H9 (cell line): Measurements from ENCODE around the gene KCNIP1. TPM values are rescaled to one million over a fixed set of nuclear protein-coding genes. Genes with fewer than 3 reads are reported as not detected.

Experiments
- DNase-seq: peaks from one replicate; pipeline ENCODE4 v3.0.0-alpha.2; 2017
- H2AFZ ChIP-seq: one replicate; pipeline ENCODE4 v1.6.1; 2013; ENCODE audit warnings: mild to moderate bottlenecking, low read length, control low read depth, moderate library complexity
- H2AK5ac ChIP-seq: 2 replicates; pipeline ENCODE4 v1.6.1; 2013; ENCODE audit warnings: low read length, control low read depth, mixed read lengths; ENCODE audit not compliant: insufficient read length
- H2BK120ac ChIP-seq: one replicate; pipeline ENCODE4 v1.6.1; 2013; ENCODE audit warnings: low read depth, mild to moderate bottlenecking, low read length, control low read depth, inconsistent platforms; ENCODE audit not compliant: poor library complexity, severe bottlenecking
- H2BK12ac ChIP-seq: 2 replicates; pipeline ENCODE4 v1.6.1; 2013; ENCODE audit warnings: low read length, control low read depth, mixed read lengths, low read depth; ENCODE audit not compliant: insufficient read length
- H2BK15ac ChIP-seq: 2 replicates; pipeline ENCODE4 v1.6.1; 2013; ENCODE audit warnings: low read depth, low read length, control low read depth
- H2BK20ac ChIP-seq: one replicate; pipeline ENCODE4 v1.6.1; 2013; ENCODE audit warnings: low read depth, mild to moderate bottlenecking, low read length, control low read depth, inconsistent platforms; ENCODE audit not compliant: poor library complexity, severe bottlenecking
- H2BK5ac ChIP-seq: 2 replicates; pipeline ENCODE4 v1.6.1; 2013; ENCODE audit warnings: low read length, control low read depth, mixed read lengths; ENCODE audit not compliant: insufficient read length
- H3K14ac ChIP-seq: 2 replicates; pipeline ENCODE4 v1.6.1; 2013; ENCODE audit warnings: low read length, control low read depth; ENCODE audit not compliant: insufficient read depth
- H3K18ac ChIP-seq: 2 replicates; pipeline ENCODE4 v1.6.1; 2013; ENCODE audit warnings: low read depth, mild to moderate bottlenecking, mixed read lengths, low read length, control low read depth; ENCODE audit not compliant: insufficient read length
- H3K23ac ChIP-seq: 2 replicates; pipeline ENCODE4 v1.6.1; 2013; ENCODE audit warnings: low read length, control low read depth, mixed read lengths, low read depth; ENCODE audit not compliant: insufficient read length
- H3K23me2 ChIP-seq: 2 replicates; pipeline ENCODE4 v1.6.1; 2013; ENCODE audit warnings: low read depth, mild to moderate bottlenecking, mixed read lengths, low read length, control low read depth; ENCODE audit not compliant: insufficient read length, poor library complexity, severe bottlenecking
- H3K27ac ChIP-seq: 2 replicates; pipeline ENCODE4 v1.5.1; 2013; ENCODE audit warnings: low read length, control low read depth, mixed read lengths, low read depth; ENCODE audit not compliant: insufficient read length
- H3K27me3 ChIP-seq: 2 replicates; pipeline ENCODE4 v1.6.1; 2013; ENCODE audit warnings: low read length, control low read depth, inconsistent platforms; ENCODE audit not compliant: insufficient read depth
- H3K4ac ChIP-seq: 2 replicates; pipeline ENCODE4 v1.6.1; 2013; ENCODE audit warnings: low read depth, mild to moderate bottlenecking, control low read depth, inconsistent platforms, low read length, moderate library complexity
- H3K4me1 ChIP-seq: 2 replicates; pipeline ENCODE4 v1.6.1; 2013; ENCODE audit warnings: low read length, control low read depth, inconsistent platforms; ENCODE audit not compliant: insufficient read depth
- H3K4me2 ChIP-seq: 2 replicates; pipeline ENCODE4 v1.6.1; 2013; ENCODE audit warnings: low read length, control low read depth, mixed read lengths; ENCODE audit not compliant: insufficient read length, insufficient read depth
- H3K56ac ChIP-seq: 2 replicates; pipeline ENCODE4 v1.6.1; 2013; ENCODE audit warnings: low read depth, mild to moderate bottlenecking, mixed read lengths, low read length, control low read depth; ENCODE audit not compliant: insufficient read length
- H3K79me1 ChIP-seq: 2 replicates; pipeline ENCODE4 v1.6.1; 2013; ENCODE audit warnings: low read depth, mild to moderate bottlenecking, moderate library complexity, low read length, control low read depth, inconsistent platforms; ENCODE audit not compliant: insufficient read depth, poor library complexity, severe bottlenecking
- H3K79me2 ChIP-seq: 2 replicates; pipeline ENCODE4 v1.6.1; 2013; ENCODE audit warnings: low read length, control low read depth, inconsistent platforms; ENCODE audit not compliant: insufficient read depth
- H3K9ac ChIP-seq: 2 replicates; pipeline ENCODE4 v1.6.1; 2013; ENCODE audit warnings: low read length, control low read depth, mixed read lengths; ENCODE audit not compliant: insufficient read length; ENCODE audit errors: extremely low read depth
- H3K9me3 ChIP-seq: one replicate; pipeline ENCODE4 v1.6.1; 2013; ENCODE audit warnings: low read depth, low read length, inconsistent platforms; ENCODE audit not compliant: control insufficient read depth
- H3T11ph ChIP-seq: one replicate; pipeline ENCODE4 v1.6.1; 2013; ENCODE audit warnings: mild to moderate bottlenecking, low read length, control low read depth, inconsistent platforms
- H4K20me1 ChIP-seq: one replicate; pipeline ENCODE4 v1.6.1; 2013; ENCODE audit not compliant: control insufficient read depth, insufficient read length, insufficient read depth
- H4K5ac ChIP-seq: 2 replicates; pipeline ENCODE4 v1.6.1; 2013; ENCODE audit warnings: low read depth, mild to moderate bottlenecking, mixed read lengths, low read length, control low read depth; ENCODE audit not compliant: insufficient read length
- H4K8ac ChIP-seq: replicated peaks from 2 replicates; pipeline ENCODE4 v1.6.1; 2013; ENCODE audit warnings: low read length, control low read depth, mixed read lengths, low read depth; ENCODE audit not compliant: insufficient read length
- H4K91ac ChIP-seq: 2 replicates; pipeline ENCODE4 v1.6.1; 2013; ENCODE audit warnings: low read depth, mild to moderate bottlenecking, moderate library complexity, mixed read lengths, low read length, control low read depth; ENCODE audit not compliant: insufficient read length
- H3K27ac Mint-ChIP-seq, 3 experiments: 2 replicates in 2 of 3; 3 replicates in 1 of 3; pipeline ENCODE4 v1.8.0; 2020 to 2021; ENCODE audit warnings: mixed read lengths in 3 of 3, mild to moderate bottlenecking in 1 of 3, moderate library complexity in 1 of 3
- H3K27me3 Mint-ChIP-seq: 2 replicates; pipeline ENCODE4 v1.8.0; 2021; ENCODE audit warnings: low read depth, mild to moderate bottlenecking, moderate library complexity, mixed read lengths
- H3K36me3 Mint-ChIP-seq, 3 experiments: 2 replicates in 2 of 3; 3 replicates in 1 of 3; pipeline ENCODE4 v1.8.0; 2020 to 2021; ENCODE audit warnings: low read depth in 3 of 3, mixed read lengths in 3 of 3; ENCODE audit not compliant: insufficient read depth in 1 of 3
- H3K4me1 Mint-ChIP-seq, 2 experiments: 2 replicates each; pipeline ENCODE4 v1.8.0; 2020; ENCODE audit warnings: mixed read lengths in 2 of 2
- H3K4me3 Mint-ChIP-seq, 2 experiments: 2 replicates in 1 of 2; 3 replicates in 1 of 2; pipeline ENCODE4 v1.8.0; 2020 to 2021; ENCODE audit warnings: mild to moderate bottlenecking in 2 of 2, mixed read lengths in 2 of 2, moderate library complexity in 1 of 2
- H3K9me3 Mint-ChIP-seq, 2 experiments: 2 replicates in 1 of 2; 3 replicates in 1 of 2; pipeline ENCODE4 v1.8.0; 2020; ENCODE audit warnings: mild to moderate bottlenecking in 2 of 2, mixed read lengths in 2 of 2, moderate library complexity in 1 of 2
- CTCF ChIP-seq: fragments of 200-600 bp; sonication (generic); conservative IDR thresholded peaks from 3 replicates; pipeline ENCODE4 v1.8.0; 2021; ENCODE audit warnings: antibody characterized with exemption, mild to moderate bottlenecking
- WGBS: extraction: QIAGEN DNeasy Blood & Tissue Kit; methylation state at CpG from one replicate; pipeline ENCODE4 v1.1.7; 2013; ENCODE audit warnings: missing lambda C conversion rate, low lambda C conversion rate, mixed read lengths; ENCODE audit not compliant: insufficient read length; ENCODE audit errors: extremely low coverage; 5-methylcytosine and 5-hydroxymethylcytosine counted together
- total RNA-seq: library from RNA; stranded (reverse); gene quantifications from 2 replicates; pipeline ENCODE4 v1.2.1, GENCODE V29; 2021

KCNIP1 gene
- total RNA-seq, 1 experiment from 2014 or later = 0.63 TPM

- no peaks in the 10 kb centered on the region for H3K4me1 ChIP-seq
- no peak overlapping the region for H3K27ac ChIP-seq
- H3K23me2 ChIP-seq = no peaks in the 10 kb centered on the region
- H2AK5ac ChIP-seq = no peak overlapping the region
- no peak overlapping the region for H2BK120ac ChIP-seq
- H3K9me3 ChIP-seq = no peaks in the 10 kb centered on the region
- no peak overlapping the region for H3K18ac ChIP-seq
- Mint-ChIP-seq H3K36me3 (no peaks in the 10 kb centered on the region), H3K27ac (no peak overlapping the region), H3K9me3 (no peaks in the 10 kb centered on the region), H3K4me3 (no peak overlapping the region), H3K27me3 (peaks cover 3% of the 10 kb centered on the region; the same call in 1 of the 2 replicates), H3K4me1 (peaks cover 9 to 12% of the 10 kb centered on the region in 2 experiments)
- H3K14ac ChIP-seq = no peak overlapping the region
- H2BK15ac ChIP-seq = no peak overlapping the region
- WGBS = no CpG with 5 or more reads among the region's 4 CpGs
- no peak overlapping the region for H3K4ac ChIP-seq
- H3K79me2 ChIP-seq = no peaks in the 10 kb centered on the region
- DNase-seq = no peak
- H3K79me1 ChIP-seq = no peaks in the 10 kb centered on the region
- no peak overlapping the region for H3K9ac ChIP-seq
- no peak overlapping the region for H3K23ac ChIP-seq
- no peak overlapping the region for H4K5ac ChIP-seq
- H3K4me2 ChIP-seq = no peak overlapping the region
- no peak overlapping the region for H2BK12ac ChIP-seq
- H3K56ac ChIP-seq = no peak overlapping the region
- no peaks in the 10 kb centered on the region for H3K27me3 ChIP-seq
- H4K8ac ChIP-seq = no peak overlapping the region
- no peak for TF ChIP-seq CTCF
- no peak overlapping the region for H2BK20ac ChIP-seq
- no peak overlapping the region for H3T11ph ChIP-seq
- H4K20me1 ChIP-seq = no peaks in the 10 kb centered on the region
- no peak overlapping the region for H2BK5ac ChIP-seq
- H4K91ac ChIP-seq = no peak overlapping the region
- H2AFZ ChIP-seq = no peak overlapping the region
These were observed 152.1 kb downstream of the KCNIP1 start for GRCh38 chr5:170655920-170656319.
